ENCODE data around the gene VSTM4. TPM values are rescaled to one million over a fixed set of nuclear protein-coding genes. Genes with fewer than 3 reads are reported as not detected.

The VSTM4 gene
- 0.27 to 0.62 TPM (median 0.48 TPM) in 5 replicates for total RNA-seq (2022; extraction: Qiagen RNA extraction; ENCODE audit: low read depth)

DNA sequence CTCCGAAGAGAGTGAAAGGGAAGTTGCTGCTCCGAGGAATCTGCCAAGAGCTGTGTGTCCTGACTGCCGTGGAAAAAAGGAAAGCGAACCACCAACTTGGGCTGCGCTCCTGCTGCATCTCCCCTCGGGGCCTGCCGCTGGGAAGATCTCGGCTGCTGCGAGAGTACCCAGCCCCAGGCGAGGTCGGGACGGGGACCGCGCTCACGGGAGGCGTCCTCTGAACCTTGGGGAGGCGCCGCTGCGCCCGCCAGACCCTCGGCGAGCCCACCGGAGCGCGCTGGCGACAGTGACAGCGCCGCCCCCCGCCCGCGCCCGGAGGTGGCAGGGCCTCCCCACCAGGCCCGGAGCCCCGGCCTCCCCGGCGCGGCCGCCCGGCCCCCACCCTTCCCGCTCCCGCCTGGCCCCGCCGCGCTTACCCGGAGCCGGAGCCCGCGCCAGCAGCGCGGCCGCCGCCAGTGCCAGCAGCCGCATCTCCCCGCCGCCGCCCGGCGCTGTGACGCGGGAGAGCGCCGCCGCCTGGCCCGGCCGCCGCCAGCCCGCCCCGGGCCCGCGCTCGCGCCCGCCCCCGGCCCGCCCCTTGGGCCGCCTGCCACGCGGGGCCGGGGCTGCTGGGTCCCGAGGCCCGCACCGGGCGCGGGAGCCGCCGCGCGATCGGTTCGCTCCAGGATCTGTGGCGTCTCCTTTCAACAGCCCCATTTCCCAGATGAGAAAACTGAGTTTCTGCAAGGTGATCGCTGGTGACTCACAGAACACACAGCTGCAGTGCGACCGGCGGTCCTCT lies at the start of gene VSTM4:
VSTM4 (minus strand) TSS at position 508 of the 781 bp plus-strand sequence; CDS start at position 471, 37 bp downstream.

DNA sequence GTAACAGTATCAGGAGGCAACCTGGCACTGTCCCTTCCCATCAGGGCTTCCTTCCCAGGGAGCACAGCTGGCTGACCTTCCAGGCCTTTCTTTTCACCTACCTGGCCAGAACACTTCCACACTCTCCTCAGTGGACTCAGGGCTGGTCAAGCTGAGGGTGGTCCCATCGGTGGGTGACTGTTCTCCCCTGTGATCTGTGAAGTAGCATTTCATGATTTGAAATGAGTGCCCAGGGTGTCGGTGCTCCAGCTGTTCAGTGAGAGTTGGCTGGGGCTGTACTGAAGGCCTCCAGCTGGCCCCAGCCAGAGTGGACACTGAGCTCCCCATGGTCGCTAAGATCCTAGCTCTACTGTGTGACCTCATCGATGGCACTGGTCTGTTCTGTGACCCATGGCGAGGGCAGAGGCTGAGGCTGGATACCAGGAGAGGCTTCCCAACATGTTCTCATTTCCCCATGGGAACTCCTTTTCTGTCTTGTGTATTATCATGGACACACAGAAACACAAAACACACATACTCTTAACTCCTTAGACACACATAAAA lies 18.5 kb upstream of the VSTM4 start, which contains the start of gene FAM170B:
FAM170B (minus strand) TSS at position 316 of the 543 bp plus-strand sequence; CDS start at position 213, 103 bp downstream.

Other genes starting within 250 kb of the VSTM4 start
- gene LRRC18, start 175.7 kb downstream of the VSTM4 start, total RNA-seq (2022; extraction: Qiagen RNA extraction; ENCODE audit: low read depth) = not detected in 5 replicates
- not detected in 5 replicates for gene FAM170B, start 18.5 kb upstream of the VSTM4 start, total RNA-seq (2022; extraction: Qiagen RNA extraction; ENCODE audit: low read depth)
- gene TMEM273, start 72.9 kb upstream of the VSTM4 start, total RNA-seq (2022; extraction: Qiagen RNA extraction; ENCODE audit: low read depth) = not detected in 5 replicates
- not detected in 5 replicates for gene C10orf71, start 183.6 kb upstream of the VSTM4 start, total RNA-seq (2022; extraction: Qiagen RNA extraction; ENCODE audit: low read depth)